ENCODE results near the gene COQ7.

GRCh38 chr16:19020689-19021088 is 46.7 kb upstream of the COQ7 start:
- TF ChIP-seq CTCF (IDR thresholded peaks at IDR 0.05 in 8 of 11, conservative IDR thresholded peaks at IDR 0.05 in 3 of 11) = no peak
- TF ChIP-seq POLR2A (IDR thresholded peaks at IDR 0.05) = no peak
- no peak for TF ChIP-seq POLR2AphosphoS5 (IDR thresholded peaks at IDR 0.05)

Measured in spleen (tissue), 7 donors.